WTC11 (cell line): ENCODE results near the gene QPCTL. TPM values are rescaled to one million over a fixed set of nuclear protein-coding genes. Genes with fewer than 3 reads are reported as not detected.
A peak's percentile ranks its signal among the peaks of the same experiment; 100 is the strongest.

Experiments
- ATAC-seq: fragments of 200-7000 bp; cut with Tn5 transposase; 2 replicates; pipeline ENCODE4 v1.10.0; 2021; ENCODE audit warnings: mild to moderate bottlenecking, moderate library complexity
- CTCF ChIA-PET: fragments of 300-600 bp; sonication (Branson Sonifier 250); formaldehyde crosslinking; loops from one replicate; lab custom pipeline; 2021; ENCODE audit warnings: antibody characterized with exemption; lab: Charles Lee
- POLR2A ChIA-PET: fragments of 350-600 bp; sonication (Branson Sonifier 250); formaldehyde crosslinking; loops from one replicate; lab custom pipeline; 2021; ENCODE audit warnings: antibody characterized with exemption; lab: Charles Lee
- DNase-seq: peaks from one replicate; pipeline ENCODE4 v3.0.0; 2021; ENCODE audit warnings: low spot score
- H3K27ac Mint-ChIP-seq: 2 replicates; pipeline ENCODE4 v1.8.0; 2021; ENCODE audit warnings: mixed read lengths
- H3K27me3 Mint-ChIP-seq: 2 replicates; pipeline ENCODE4 v1.8.0; 2021; ENCODE audit warnings: low read depth, mild to moderate bottlenecking, moderate library complexity, mixed read lengths
- H3K36me3 Mint-ChIP-seq: 2 replicates; pipeline ENCODE4 v1.8.0; 2021; ENCODE audit warnings: mixed read lengths
- H3K4me1 Mint-ChIP-seq: 2 replicates; pipeline ENCODE4 v1.8.0; 2022; ENCODE audit warnings: mixed read lengths
- H3K4me3 Mint-ChIP-seq: 2 replicates; pipeline ENCODE4 v1.8.0; 2021; ENCODE audit warnings: mild to moderate bottlenecking, moderate library complexity, mixed read lengths
- H3K9me3 Mint-ChIP-seq: 2 replicates; pipeline ENCODE4 v1.8.0; 2021; ENCODE audit warnings: mixed read lengths
- ATF1 ChIP-seq: sonication (generic); formaldehyde crosslinking; IDR thresholded peaks from 2 replicates; pipeline ENCODE4 v1.8.1; 2023; ENCODE audit warnings: mild to moderate bottlenecking, moderate library complexity, missing genetic modification reagents
- ETV6 ChIP-seq: sonication (generic); formaldehyde crosslinking; IDR thresholded peaks from 2 replicates; pipeline ENCODE4 v1.8.1; 2022; ENCODE audit warnings: mild to moderate bottlenecking, missing genetic modification reagents
- FOXJ3 ChIP-seq: sonication (generic); formaldehyde crosslinking; IDR thresholded peaks from 2 replicates; pipeline ENCODE4 v1.9.0; 2021; ENCODE audit warnings: missing genetic modification reagents, mild to moderate bottlenecking, borderline replicate concordance
- GABPB1 ChIP-seq: sonication (generic); formaldehyde crosslinking; IDR thresholded peaks from 2 replicates; pipeline ENCODE4 v1.8.1; 2023; ENCODE audit warnings: mild to moderate bottlenecking, missing genetic modification reagents
- NFYB ChIP-seq: sonication (generic); formaldehyde crosslinking; conservative IDR thresholded peaks from 2 replicates; pipeline ENCODE4 v1.8.0; 2022; ENCODE audit warnings: low read depth, missing genetic modification reagents
- NR3C1 ChIP-seq: sonication (generic); formaldehyde crosslinking; conservative IDR thresholded peaks from 2 replicates; pipeline ENCODE4 v1.8.1; 2023; ENCODE audit warnings: low read depth, mild to moderate bottlenecking, missing genetic modification reagents
- PRRX2 ChIP-seq: fragments of 250-450 bp; sonication (Bioruptor Pico); IDR thresholded peaks from 2 replicates; pipeline ENCODE4 v1.8.0; 2021; ENCODE audit warnings: mild to moderate bottlenecking
- SOX15 ChIP-seq: fragments of 250-450 bp; sonication (Bioruptor Pico); IDR thresholded peaks from 2 replicates; pipeline ENCODE4 v1.9.0; 2021; ENCODE audit warnings: mild to moderate bottlenecking
- total RNA-seq: library from RNA; stranded (reverse); gene quantifications from 3 replicates; pipeline ENCODE4 v1.2.3, GENCODE V29; 2021
- TF ChIP-seq, protein P1 (sequence below): sonication (generic); formaldehyde crosslinking; IDR thresholded peaks from 2 replicates; pipeline ENCODE4 v1.8.0; 2023; ENCODE audit warnings: mild to moderate bottlenecking, missing genetic modification reagents
- TF ChIP-seq, protein P2 (sequence below): sonication (generic); formaldehyde crosslinking; IDR thresholded peaks from 2 replicates; pipeline ENCODE4 v1.8.0; 2022; ENCODE audit warnings: mild to moderate bottlenecking, missing genetic modification reagents
- TF ChIP-seq, protein P3 (sequence below): sonication (generic); formaldehyde crosslinking; IDR thresholded peaks from 2 replicates; pipeline ENCODE4 v1.8.0; 2022; ENCODE audit warnings: mild to moderate bottlenecking, missing genetic modification reagents
- TF ChIP-seq, protein P4 (sequence below): sonication (generic); formaldehyde crosslinking; IDR thresholded peaks from 2 replicates; pipeline ENCODE4 v1.8.0; 2022; ENCODE audit warnings: mild to moderate bottlenecking, missing genetic modification reagents
- TF ChIP-seq, protein P5 (sequence below): sonication (generic); formaldehyde crosslinking; conservative IDR thresholded peaks from 2 replicates; pipeline ENCODE4 v1.8.1; 2023; ENCODE audit warnings: mild to moderate bottlenecking, low read depth, missing genetic modification reagents, moderate library complexity
- TF ChIP-seq, protein P6 (sequence below): sonication (generic); formaldehyde crosslinking; IDR thresholded peaks from 2 replicates; pipeline ENCODE4 v1.8.1; 2022; ENCODE audit warnings: low read depth, mild to moderate bottlenecking, moderate library complexity, missing genetic modification reagents, borderline replicate concordance
- TF ChIP-seq, protein P7 (sequence below): fragments of 250-450 bp; sonication (Bioruptor Pico); IDR thresholded peaks from 2 replicates; pipeline ENCODE4 v1.9.0; 2021; ENCODE audit warnings: mild to moderate bottlenecking, borderline replicate concordance

The QPCTL gene
- total RNA-seq, 1 experiment from 2014 or later, result 33.3 TPM

DNA sequence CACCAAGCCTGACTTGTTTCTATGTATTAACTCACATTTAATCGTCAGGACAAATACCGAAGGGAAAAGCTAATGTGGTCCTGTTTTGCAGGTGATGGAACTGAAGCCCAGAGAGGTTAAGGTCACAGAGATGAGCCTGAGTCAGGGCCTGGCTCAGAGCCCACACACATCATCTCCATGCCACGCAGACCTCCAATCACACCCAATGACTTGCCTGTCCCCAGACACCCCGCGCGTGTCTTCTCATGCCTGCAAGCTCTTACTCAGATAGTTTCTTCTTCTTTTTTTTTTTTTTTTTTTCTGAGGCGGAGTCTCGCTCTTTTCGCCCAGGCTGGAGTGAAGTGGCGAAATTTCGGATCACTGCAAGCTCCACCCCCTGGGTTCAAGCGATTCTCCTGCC, 60.2 kb downstream of the QPCTL start (continued):
- TF ChIP-seq SOX15 (no peak), NR3C1 (CRISPR knock-in tag) (no peak), NFYB (CRISPR knock-in tag) (no peak), GABPB1 (CRISPR knock-in tag) (no peak), ATF1 (no peak)
- TF ChIP-seq, protein P1, sequence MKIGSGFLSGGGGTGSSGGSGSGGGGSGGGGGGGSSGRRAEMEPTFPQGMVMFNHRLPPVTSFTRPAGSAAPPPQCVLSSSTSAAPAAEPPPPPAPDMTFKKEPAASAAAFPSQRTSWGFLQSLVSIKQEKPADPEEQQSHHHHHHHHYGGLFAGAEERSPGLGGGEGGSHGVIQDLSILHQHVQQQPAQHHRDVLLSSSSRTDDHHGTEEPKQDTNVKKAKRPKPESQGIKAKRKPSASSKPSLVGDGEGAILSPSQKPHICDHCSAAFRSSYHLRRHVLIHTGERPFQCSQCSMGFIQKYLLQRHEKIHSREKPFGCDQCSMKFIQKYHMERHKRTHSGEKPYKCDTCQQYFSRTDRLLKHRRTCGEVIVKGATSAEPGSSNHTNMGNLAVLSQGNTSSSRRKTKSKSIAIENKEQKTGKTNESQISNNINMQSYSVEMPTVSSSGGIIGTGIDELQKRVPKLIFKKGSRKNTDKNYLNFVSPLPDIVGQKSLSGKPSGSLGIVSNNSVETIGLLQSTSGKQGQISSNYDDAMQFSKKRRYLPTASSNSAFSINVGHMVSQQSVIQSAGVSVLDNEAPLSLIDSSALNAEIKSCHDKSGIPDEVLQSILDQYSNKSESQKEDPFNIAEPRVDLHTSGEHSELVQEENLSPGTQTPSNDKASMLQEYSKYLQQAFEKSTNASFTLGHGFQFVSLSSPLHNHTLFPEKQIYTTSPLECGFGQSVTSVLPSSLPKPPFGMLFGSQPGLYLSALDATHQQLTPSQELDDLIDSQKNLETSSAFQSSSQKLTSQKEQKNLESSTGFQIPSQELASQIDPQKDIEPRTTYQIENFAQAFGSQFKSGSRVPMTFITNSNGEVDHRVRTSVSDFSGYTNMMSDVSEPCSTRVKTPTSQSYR (CRISPR knock-in tag), result no peak
- TF ChIP-seq, protein P2, sequence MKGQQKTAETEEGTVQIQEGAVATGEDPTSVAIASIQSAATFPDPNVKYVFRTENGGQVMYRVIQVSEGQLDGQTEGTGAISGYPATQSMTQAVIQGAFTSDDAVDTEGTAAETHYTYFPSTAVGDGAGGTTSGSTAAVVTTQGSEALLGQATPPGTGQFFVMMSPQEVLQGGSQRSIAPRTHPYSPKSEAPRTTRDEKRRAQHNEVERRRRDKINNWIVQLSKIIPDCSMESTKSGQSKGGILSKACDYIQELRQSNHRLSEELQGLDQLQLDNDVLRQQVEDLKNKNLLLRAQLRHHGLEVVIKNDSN (CRISPR knock-in tag), result no peak

DNA sequence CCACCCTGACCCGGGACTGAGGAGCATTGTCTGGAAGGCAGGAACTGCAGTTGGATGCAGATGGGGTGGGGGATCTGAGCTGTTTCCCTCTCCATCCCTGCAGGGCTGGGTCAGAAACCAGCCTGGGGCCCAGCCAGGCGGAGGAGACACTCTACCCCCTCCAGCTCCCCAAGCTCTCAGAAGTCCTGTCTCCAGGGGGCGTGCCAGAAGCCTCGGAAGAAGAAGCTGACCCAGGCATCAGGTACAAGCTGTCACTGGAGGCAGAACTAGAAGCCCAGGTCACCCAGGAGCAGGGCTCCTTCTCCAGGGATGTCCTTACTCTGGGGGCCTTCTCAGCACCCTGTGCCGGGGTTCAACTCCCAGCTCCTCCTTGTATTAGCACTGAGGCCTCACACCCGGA, 61.1 kb downstream of the QPCTL start:
- TF ChIP-seq, protein P3, sequence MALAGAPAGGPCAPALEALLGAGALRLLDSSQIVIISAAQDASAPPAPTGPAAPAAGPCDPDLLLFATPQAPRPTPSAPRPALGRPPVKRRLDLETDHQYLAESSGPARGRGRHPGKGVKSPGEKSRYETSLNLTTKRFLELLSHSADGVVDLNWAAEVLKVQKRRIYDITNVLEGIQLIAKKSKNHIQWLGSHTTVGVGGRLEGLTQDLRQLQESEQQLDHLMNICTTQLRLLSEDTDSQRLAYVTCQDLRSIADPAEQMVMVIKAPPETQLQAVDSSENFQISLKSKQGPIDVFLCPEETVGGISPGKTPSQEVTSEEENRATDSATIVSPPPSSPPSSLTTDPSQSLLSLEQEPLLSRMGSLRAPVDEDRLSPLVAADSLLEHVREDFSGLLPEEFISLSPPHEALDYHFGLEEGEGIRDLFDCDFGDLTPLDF (CRISPR knock-in tag), result no peak
- TF ChIP-seq, protein P4, sequence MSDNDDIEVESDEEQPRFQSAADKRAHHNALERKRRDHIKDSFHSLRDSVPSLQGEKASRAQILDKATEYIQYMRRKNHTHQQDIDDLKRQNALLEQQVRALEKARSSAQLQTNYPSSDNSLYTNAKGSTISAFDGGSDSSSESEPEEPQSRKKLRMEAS (CRISPR knock-in tag), result no peak
- TF ChIP-seq, protein P5, sequence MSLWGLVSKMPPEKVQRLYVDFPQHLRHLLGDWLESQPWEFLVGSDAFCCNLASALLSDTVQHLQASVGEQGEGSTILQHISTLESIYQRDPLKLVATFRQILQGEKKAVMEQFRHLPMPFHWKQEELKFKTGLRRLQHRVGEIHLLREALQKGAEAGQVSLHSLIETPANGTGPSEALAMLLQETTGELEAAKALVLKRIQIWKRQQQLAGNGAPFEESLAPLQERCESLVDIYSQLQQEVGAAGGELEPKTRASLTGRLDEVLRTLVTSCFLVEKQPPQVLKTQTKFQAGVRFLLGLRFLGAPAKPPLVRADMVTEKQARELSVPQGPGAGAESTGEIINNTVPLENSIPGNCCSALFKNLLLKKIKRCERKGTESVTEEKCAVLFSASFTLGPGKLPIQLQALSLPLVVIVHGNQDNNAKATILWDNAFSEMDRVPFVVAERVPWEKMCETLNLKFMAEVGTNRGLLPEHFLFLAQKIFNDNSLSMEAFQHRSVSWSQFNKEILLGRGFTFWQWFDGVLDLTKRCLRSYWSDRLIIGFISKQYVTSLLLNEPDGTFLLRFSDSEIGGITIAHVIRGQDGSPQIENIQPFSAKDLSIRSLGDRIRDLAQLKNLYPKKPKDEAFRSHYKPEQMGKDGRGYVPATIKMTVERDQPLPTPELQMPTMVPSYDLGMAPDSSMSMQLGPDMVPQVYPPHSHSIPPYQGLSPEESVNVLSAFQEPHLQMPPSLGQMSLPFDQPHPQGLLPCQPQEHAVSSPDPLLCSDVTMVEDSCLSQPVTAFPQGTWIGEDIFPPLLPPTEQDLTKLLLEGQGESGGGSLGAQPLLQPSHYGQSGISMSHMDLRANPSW (CRISPR knock-in tag), result no peak
- TF ChIP-seq, protein P6, sequence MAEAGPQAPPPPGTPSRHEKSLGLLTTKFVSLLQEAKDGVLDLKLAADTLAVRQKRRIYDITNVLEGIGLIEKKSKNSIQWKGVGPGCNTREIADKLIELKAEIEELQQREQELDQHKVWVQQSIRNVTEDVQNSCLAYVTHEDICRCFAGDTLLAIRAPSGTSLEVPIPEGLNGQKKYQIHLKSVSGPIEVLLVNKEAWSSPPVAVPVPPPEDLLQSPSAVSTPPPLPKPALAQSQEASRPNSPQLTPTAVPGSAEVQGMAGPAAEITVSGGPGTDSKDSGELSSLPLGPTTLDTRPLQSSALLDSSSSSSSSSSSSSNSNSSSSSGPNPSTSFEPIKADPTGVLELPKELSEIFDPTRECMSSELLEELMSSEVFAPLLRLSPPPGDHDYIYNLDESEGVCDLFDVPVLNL (CRISPR knock-in tag), result no peak
- TF ChIP-seq, protein P7, sequence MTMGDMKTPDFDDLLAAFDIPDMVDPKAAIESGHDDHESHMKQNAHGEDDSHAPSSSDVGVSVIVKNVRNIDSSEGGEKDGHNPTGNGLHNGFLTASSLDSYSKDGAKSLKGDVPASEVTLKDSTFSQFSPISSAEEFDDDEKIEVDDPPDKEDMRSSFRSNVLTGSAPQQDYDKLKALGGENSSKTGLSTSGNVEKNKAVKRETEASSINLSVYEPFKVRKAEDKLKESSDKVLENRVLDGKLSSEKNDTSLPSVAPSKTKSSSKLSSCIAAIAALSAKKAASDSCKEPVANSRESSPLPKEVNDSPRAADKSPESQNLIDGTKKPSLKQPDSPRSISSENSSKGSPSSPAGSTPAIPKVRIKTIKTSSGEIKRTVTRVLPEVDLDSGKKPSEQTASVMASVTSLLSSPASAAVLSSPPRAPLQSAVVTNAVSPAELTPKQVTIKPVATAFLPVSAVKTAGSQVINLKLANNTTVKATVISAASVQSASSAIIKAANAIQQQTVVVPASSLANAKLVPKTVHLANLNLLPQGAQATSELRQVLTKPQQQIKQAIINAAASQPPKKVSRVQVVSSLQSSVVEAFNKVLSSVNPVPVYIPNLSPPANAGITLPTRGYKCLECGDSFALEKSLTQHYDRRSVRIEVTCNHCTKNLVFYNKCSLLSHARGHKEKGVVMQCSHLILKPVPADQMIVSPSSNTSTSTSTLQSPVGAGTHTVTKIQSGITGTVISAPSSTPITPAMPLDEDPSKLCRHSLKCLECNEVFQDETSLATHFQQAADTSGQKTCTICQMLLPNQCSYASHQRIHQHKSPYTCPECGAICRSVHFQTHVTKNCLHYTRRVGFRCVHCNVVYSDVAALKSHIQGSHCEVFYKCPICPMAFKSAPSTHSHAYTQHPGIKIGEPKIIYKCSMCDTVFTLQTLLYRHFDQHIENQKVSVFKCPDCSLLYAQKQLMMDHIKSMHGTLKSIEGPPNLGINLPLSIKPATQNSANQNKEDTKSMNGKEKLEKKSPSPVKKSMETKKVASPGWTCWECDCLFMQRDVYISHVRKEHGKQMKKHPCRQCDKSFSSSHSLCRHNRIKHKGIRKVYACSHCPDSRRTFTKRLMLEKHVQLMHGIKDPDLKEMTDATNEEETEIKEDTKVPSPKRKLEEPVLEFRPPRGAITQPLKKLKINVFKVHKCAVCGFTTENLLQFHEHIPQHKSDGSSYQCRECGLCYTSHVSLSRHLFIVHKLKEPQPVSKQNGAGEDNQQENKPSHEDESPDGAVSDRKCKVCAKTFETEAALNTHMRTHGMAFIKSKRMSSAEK, result no peak
- TF ChIP-seq PRRX2 (CRISPR knock-in tag) (no peak), FOXJ3 (no peak), SOX15 (no peak), ETV6 (no peak)
- TF ChIP-seq, all 79 proteins: peak for 0
- Mint-ChIP-seq H3K36me3 (no peaks in the 10 kb centered on the region), H3K27ac (no peak overlapping the region), H3K27me3 (peaks cover 12% of the 10 kb centered on the region), H3K9me3 (no peaks in the 10 kb centered on the region), H3K4me3 (no peak overlapping the region), H3K4me1 (peaks cover 3% of the 10 kb centered on the region)
- CTCF ChIA-PET, result interaction anchor here (0.6 to 7.3 kb wide), 23 partner anchors 8 to 287 kb away, joined by 3 to 93 read pairs (median 6); partner anchors contain the start of genes DMPK, DMWD, FBXO46 and FOXA3
- DNase-seq, result peak; percentile 73
- peak; percentile 95 for ATAC-seq
- POLR2A ChIA-PET, result interaction anchor here (0.7 to 2.9 kb wide), 3 partner anchors 15 to 17 kb away, joined by 3 to 20 read pairs (median 3); partner anchors contain the start of gene SIX5
